ENCODE data around the gene TSPAN9.

TSPAN9 gene

DNA sequence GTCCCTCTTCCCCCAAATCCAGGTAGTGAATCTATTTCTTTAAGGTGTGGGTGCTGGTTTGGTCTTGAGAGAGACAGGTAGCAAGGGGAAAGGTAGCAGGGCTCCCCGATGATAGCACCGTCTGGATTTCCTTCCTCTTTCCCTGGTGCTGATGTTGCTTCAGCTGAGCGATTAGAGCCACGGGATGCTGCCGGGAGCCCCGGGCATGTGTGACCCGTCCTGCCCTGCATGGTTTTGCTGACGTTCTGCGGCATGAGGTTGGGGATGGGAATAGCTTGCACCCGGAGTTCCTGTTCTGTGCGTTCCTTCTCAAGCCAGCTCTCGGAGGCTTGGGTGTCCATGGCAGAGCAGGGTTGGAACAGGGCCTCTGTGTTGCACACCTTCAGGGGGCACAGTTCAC is 107.3 kb downstream of the TSPAN9 start:
- Histone ChIP-seq H4K20me1 (ENCODE audit: control insufficient read depth, insufficient read depth, low read depth, low read length) (peaks cover 6% of the 10 kb centered on the region; the same call in 1 of the 2 replicates), H3K79me2 (ENCODE audit: control insufficient read depth, low read length) (no peaks in the 10 kb centered on the region), H3K36me3 (ENCODE audit: control insufficient read depth, low read length) (no peaks in the 10 kb centered on the region), H3F3A (ENCODE audit: control insufficient read depth, insufficient read depth) (no peaks in the 10 kb centered on the region), H3K27me3 (ENCODE audit: control insufficient read depth, low read length) (peaks cover 24% of the 10 kb centered on the region), H3K9me2 (replicated peaks; ENCODE audit: control insufficient read depth, low read length) (no peaks in the 10 kb centered on the region), H3K4me3 (ENCODE audit: low read length) (no peak overlapping the region), H3K4me2 (ENCODE audit: low read length) (no peak overlapping the region), H3K27ac (ENCODE audit: low read depth, low read length) (no peak overlapping the region), H3K9me3 (ENCODE audit: control insufficient read depth, insufficient read depth, low read length) (no peaks in the 10 kb centered on the region), H3K4me1 (ENCODE audit: control insufficient read depth, low read length) (peaks cover 6% of the 10 kb centered on the region)
- TF ChIP-seq, protein P1, sequence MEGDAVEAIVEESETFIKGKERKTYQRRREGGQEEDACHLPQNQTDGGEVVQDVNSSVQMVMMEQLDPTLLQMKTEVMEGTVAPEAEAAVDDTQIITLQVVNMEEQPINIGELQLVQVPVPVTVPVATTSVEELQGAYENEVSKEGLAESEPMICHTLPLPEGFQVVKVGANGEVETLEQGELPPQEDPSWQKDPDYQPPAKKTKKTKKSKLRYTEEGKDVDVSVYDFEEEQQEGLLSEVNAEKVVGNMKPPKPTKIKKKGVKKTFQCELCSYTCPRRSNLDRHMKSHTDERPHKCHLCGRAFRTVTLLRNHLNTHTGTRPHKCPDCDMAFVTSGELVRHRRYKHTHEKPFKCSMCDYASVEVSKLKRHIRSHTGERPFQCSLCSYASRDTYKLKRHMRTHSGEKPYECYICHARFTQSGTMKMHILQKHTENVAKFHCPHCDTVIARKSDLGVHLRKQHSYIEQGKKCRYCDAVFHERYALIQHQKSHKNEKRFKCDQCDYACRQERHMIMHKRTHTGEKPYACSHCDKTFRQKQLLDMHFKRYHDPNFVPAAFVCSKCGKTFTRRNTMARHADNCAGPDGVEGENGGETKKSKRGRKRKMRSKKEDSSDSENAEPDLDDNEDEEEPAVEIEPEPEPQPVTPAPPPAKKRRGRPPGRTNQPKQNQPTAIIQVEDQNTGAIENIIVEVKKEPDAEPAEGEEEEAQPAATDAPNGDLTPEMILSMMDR (IDR thresholded peaks at IDR 0.05; ENCODE audit: low read depth, low read length, poor library complexity, severe bottlenecking): no peak
- no peak for TF ChIP-seq EZH2phosphoT487 (IDR thresholded peaks at IDR 0.05; ENCODE audit: borderline replicate concordance, low read length)

DNA sequence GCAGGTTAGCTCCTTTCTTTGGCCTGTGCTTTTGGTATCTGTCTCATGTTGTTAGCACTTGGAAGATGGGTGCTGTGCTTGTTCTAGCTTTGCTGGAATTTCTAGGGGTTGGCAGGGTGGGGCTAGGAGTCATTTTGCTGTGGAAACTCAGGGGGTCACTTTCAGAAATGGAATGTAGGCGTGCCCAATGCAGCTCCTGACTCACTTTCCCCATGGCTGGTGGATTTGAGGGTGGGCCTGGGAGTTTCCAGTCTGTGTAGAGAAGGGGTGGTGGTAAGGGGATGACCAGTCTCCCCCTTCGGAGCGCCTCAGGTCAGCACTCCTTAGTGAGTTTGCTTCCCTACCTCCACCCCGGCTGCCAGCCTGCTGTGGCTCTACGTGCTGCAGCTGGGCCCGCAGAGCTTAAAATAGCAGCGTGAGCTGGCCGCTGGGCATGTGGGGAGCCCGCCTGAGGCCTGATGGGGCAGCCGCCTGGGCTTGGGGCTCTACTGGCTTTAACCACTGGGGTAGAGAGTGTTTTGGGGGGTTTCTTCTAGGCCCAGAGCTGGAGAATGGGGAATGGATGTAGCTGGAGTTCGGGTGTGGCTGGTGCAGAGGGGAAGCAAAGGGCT is 108.2 kb downstream of the TSPAN9 start:
- TF ChIP-seq, protein P1 (IDR thresholded peaks at IDR 0.05; ENCODE audit: low read depth, low read length, poor library complexity, severe bottlenecking): no peak
- TF ChIP-seq EZH2phosphoT487 (IDR thresholded peaks at IDR 0.05; ENCODE audit: borderline replicate concordance, low read length): no peak
- Histone ChIP-seq H3K4me2 (ENCODE audit: low read length) (no peak overlapping the region), H3F3A (ENCODE audit: control insufficient read depth, insufficient read depth) (no peaks in the 10 kb centered on the region)

DNA sequence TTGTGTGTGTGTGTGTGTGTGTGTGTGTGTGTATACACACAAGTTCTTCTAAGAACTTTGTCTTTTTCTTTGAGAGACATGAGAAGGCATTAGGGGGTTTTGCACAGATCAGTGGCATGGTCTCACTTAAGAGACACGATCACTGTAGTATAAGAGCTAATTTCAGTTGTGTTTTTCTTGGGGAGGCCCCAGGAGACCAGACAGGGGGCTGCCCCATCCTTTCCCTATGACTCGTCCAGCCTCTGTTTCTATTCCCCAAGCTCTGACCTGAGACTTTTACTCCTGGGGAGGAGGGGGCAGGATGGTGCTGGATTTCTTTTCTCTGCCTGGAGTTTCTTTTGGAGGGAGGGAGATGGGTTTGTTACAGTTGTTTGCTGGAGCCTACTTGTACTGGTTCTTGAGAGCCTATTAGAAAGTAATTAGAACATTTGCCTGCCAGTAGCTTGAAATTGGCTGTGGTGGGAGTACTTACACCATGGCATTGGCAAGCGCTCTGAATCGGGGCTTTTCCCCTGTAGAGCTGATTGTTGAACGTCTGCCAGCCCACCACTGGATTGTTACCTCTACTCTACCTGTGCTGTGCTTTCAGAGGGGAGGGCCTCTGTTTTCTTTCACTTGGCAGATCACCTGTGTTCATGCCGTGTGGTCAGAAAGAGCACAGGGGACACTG is 109.5 kb downstream of the TSPAN9 start:
- no peaks in the 10 kb centered on the region for H3K9me3 ChIP-seq (ENCODE audit: control insufficient read depth, insufficient read depth, low read length)
- H4K20me1 ChIP-seq (ENCODE audit: control insufficient read depth, insufficient read depth, low read depth, low read length): peaks cover 6% of the 10 kb centered on the region; the same call in 1 of the 2 replicates
- no peak overlapping the region for H3K4me3 ChIP-seq (ENCODE audit: low read length)
- no peak overlapping the region for H3K27ac ChIP-seq (ENCODE audit: low read depth, low read length)
- TF ChIP-seq EZH2phosphoT487 (IDR thresholded peaks at IDR 0.05; ENCODE audit: borderline replicate concordance, low read length): no peak
- TF ChIP-seq, protein P1 (IDR thresholded peaks at IDR 0.05; ENCODE audit: low read depth, low read length, poor library complexity, severe bottlenecking): no peak
- no peaks in the 10 kb centered on the region for H3K79me2 ChIP-seq (ENCODE audit: control insufficient read depth, low read length)
- no peak overlapping the region for H3K4me2 ChIP-seq (ENCODE audit: low read length)
- H3K27me3 ChIP-seq (ENCODE audit: control insufficient read depth, low read length): peaks cover 25% of the 10 kb centered on the region; the same call in 1 of the 2 replicates
- H3F3A ChIP-seq (ENCODE audit: control insufficient read depth, insufficient read depth): no peaks in the 10 kb centered on the region
- H3K36me3 ChIP-seq (ENCODE audit: control insufficient read depth, low read length): no peaks in the 10 kb centered on the region
- no peaks in the 10 kb centered on the region for H3K9me2 ChIP-seq (replicated peaks; ENCODE audit: control insufficient read depth, low read length)
- H3K4me1 ChIP-seq (ENCODE audit: control insufficient read depth, low read length): no peaks in the 10 kb centered on the region

More for the DNA sequence above, 108.2 kb downstream of the TSPAN9 start:
- no peaks in the 10 kb centered on the region for H3K9me3 ChIP-seq (ENCODE audit: control insufficient read depth, insufficient read depth, low read length)
- H3K27me3 ChIP-seq (ENCODE audit: control insufficient read depth, low read length): peaks cover 25% of the 10 kb centered on the region
- no peaks in the 10 kb centered on the region for H3K4me1 ChIP-seq (ENCODE audit: control insufficient read depth, low read length)
- no peaks in the 10 kb centered on the region for H3K9me2 ChIP-seq (replicated peaks; ENCODE audit: control insufficient read depth, low read length)
- H3K36me3 ChIP-seq (ENCODE audit: control insufficient read depth, low read length): no peaks in the 10 kb centered on the region
- H3K79me2 ChIP-seq (ENCODE audit: control insufficient read depth, low read length): no peaks in the 10 kb centered on the region
- no peak overlapping the region for H3K4me3 ChIP-seq (ENCODE audit: low read length)
- H4K20me1 ChIP-seq (ENCODE audit: control insufficient read depth, insufficient read depth, low read depth, low read length): peaks cover 6% of the 10 kb centered on the region; the same call in 1 of the 2 replicates
- no peak overlapping the region for H3K27ac ChIP-seq (ENCODE audit: low read depth, low read length)

Data from DOHH2 (cell line).